ENCODE data around the gene UQCRHL. TPM values are rescaled to one million over a fixed set of nuclear protein-coding genes. Genes with fewer than 3 reads are reported as not detected.

UQCRHL gene
- total and polyA plus RNA-seq, 8 donors: 0.58 to 11.0 (median 2.4) TPM; not detected in 1

GRCh38 chr1:15851210-15852035 lies 44.0 kb upstream of the UQCRHL start:
- no peak for TF ChIP-seq EP300 (IDR thresholded peaks at IDR 0.05)
- TF ChIP-seq POLR2A (IDR thresholded peaks at IDR 0.05): no peak
- TF ChIP-seq CTCF (IDR thresholded peaks at IDR 0.05): no peak
- TF ChIP-seq POLR2AphosphoS5 (IDR thresholded peaks at IDR 0.05): no peak
- Histone ChIP-seq H3K9me3 (no peaks in the 10 kb centered on the region), H3K36me3 (no peaks in the 10 kb centered on the region), H3K4me3 (peak overlapping the region in 1 of 4 donors; percentile 2), H3K4me1 (peaks cover 6 to 68% (median 46%) of the 10 kb centered on the region in 4 donors), H3K27me3 (no peaks in the 10 kb centered on the region), H3K27ac (peak overlapping the region in 3 of 5 donors; percentile 15 to 99 (median 94))
- DNase-seq: peak in 1 of 2 donors; percentile 28
- intact Hi-C loops (cut with DNase I; ENCODE audit: low total_unique reads): no loop called here
- WGBS, 5 donors: 66 to 72% (median 70%) methylated on average over 16 of the region's 16 CpGs

- Histone ChIP-seq H3K4me3 (peak overlapping the region; percentile 64 to 88 (median 80)), H3K4me1 (peaks cover 12 to 71% (median 50%) of the 10 kb centered on the region in 4 donors), H3K9me3 (no peaks in the 10 kb centered on the region), H3K27me3 (no peaks in the 10 kb centered on the region), H3K36me3 (no peaks in the 10 kb centered on the region), H3K27ac (peak overlapping the region in 4 of 5 donors; percentile 94 to 99 (median 97))
- DNase-seq: peak in 1 of 2 donors; percentile 58
- TF ChIP-seq CTCF (IDR thresholded peaks at IDR 0.05) (no peak), EP300 (IDR thresholded peaks at IDR 0.05) (no peak), POLR2A (IDR thresholded peaks at IDR 0.05) (no peak)
- intact Hi-C loops (cut with DNase I; ENCODE audit: low total_unique reads): no loop called here
- 2 to 14% (median 10%) methylated on average over 2 of the region's 2 CpGs for WGBS, 5 donors
Observed at GRCh38 chr1:15850471-15851001, 43.1 kb upstream of the UQCRHL start.

GRCh38 chr1:15849775-15850324 lies 42.4 kb upstream of the UQCRHL start:
- Histone ChIP-seq H3K9me3 (no peaks in the 10 kb centered on the region), H3K36me3 (no peaks in the 10 kb centered on the region), H3K4me1 (peaks cover 12 to 73% (median 50%) of the 10 kb centered on the region in 4 donors), H3K27ac (peak overlapping the region; percentile 93 to 99 (median 95)), H3K27me3 (no peaks in the 10 kb centered on the region), H3K4me3 (peak overlapping the region; percentile 64 to 88 (median 80))
- intact Hi-C loops (cut with DNase I; ENCODE audit: low total_unique reads): no loop called here
- 0 to 2% (median 1%) methylated on average over 15 to 16 of the region's 16 CpGs for WGBS, 5 donors
- TF ChIP-seq POLR2AphosphoS5 (IDR thresholded peaks at IDR 0.05) (peak in 1 of 3 donors; percentile 7), CTCF (IDR thresholded peaks at IDR 0.05) (no peak)
- DNase-seq: peak; percentile 29 to 91

- H3K4me1 ChIP-seq: peaks cover 12 to 73% (median 51%) of the 10 kb centered on the region in 4 donors
Observed at GRCh38 chr1:15848929-15849774, 41.7 kb upstream of the UQCRHL start.

More at GRCh38 chr1:15848929-15849774, 41.7 kb upstream of the UQCRHL start:
- Histone ChIP-seq H3K27ac (peak overlapping the region; percentile 93 to 99 (median 95)), H3K9me3 (no peaks in the 10 kb centered on the region), H3K4me3 (peak overlapping the region; percentile 64 to 88 (median 80)), H3K27me3 (no peaks in the 10 kb centered on the region), H3K36me3 (no peaks in the 10 kb centered on the region)
- TF ChIP-seq POLR2AphosphoS5 (IDR thresholded peaks at IDR 0.05): peak; percentile 45 to 82 (median 74)
- TF ChIP-seq EP300 (IDR thresholded peaks at IDR 0.05): no peak
- no peak for TF ChIP-seq POLR2A (IDR thresholded peaks at IDR 0.05)
- TF ChIP-seq CTCF (IDR thresholded peaks at IDR 0.05): no peak
- WGBS, 5 donors: 0 to 1% (median 0%) methylated on average over 35 to 44 of the region's 44 CpGs
- DNase-seq: peak; percentile 86 to 96
- intact Hi-C loops (cut with DNase I; ENCODE audit: low total_unique reads): no loop called here
